Measurements from ENCODE around the gene PTCH1. TPM values are rescaled to one million over a fixed set of nuclear protein-coding genes. Genes with fewer than 3 reads are reported as not detected.
A peak's percentile ranks its signal among the peaks of the same experiment; 100 is the strongest.

PTCH1 gene
- total and polyA plus RNA-seq, 10 of the 15 experiments (the other 5 are each of a cell fraction or from before 2014, with no cell fraction given) = 0.16 to 6.1 (median 2.6) TPM

- TF ChIP-seq CTCF (IDR thresholded peaks at IDR 0.05 in 2 of 3, conservative IDR thresholded peaks at IDR 0.05 in 1 of 3; ENCODE audit: control insufficient read depth in 2 of 3, extremely low read depth in 1 of 3, insufficient read depth in 1 of 3, low read depth in 3 of 3, low read length in 3 of 3) (no peak), HDAC2 (IDR thresholded peaks at IDR 0.05) (no peak), FOXK2 (IDR thresholded peaks at IDR 0.05) (no peak), MEF2A (IDR thresholded peaks at IDR 0.05; ENCODE audit: insufficient read depth, low read depth, low read length) (no peak)
Observed at GRCh38 chr9:95505072-95505716, 11.6 kb downstream of the PTCH1 start (continued).

- Histone ChIP-seq H3K4me2 (ENCODE audit: control insufficient read depth, insufficient read depth) (peak overlapping the region; percentile 38), H4K20me1 (ENCODE audit: control insufficient read depth, insufficient read depth) (no peaks in the 10 kb centered on the region), H3K27ac (ENCODE audit: control insufficient read depth, insufficient read depth) (no peak overlapping the region), H3K27me3 (replicated peaks in 1 of 2; ENCODE audit: control insufficient read depth in 2 of 2, insufficient read depth in 2 of 2, low read length in 1 of 2) (no peaks in the 10 kb centered on the region; a peak in 1 of 4 replicates), H3K4me3 (peak overlapping the region; percentile 94; the same call in 1 of the 2 replicates), H3K79me2 (ENCODE audit: control insufficient read depth, insufficient read depth, low read length) (peaks cover 32% of the 10 kb centered on the region), H3K9me3 (replicated peaks; ENCODE audit: control insufficient read depth, insufficient read depth, low read length) (no peaks in the 10 kb centered on the region), H3K36me3 (ENCODE audit: control insufficient read depth in 2 of 2, insufficient read depth in 2 of 2, low read length in 1 of 2) (no peaks in the 10 kb centered on the region), H3K9ac (ENCODE audit: control insufficient read depth, insufficient read depth, low read length) (no peak overlapping the region), H3K4me1 (ENCODE audit: control insufficient read depth, insufficient read depth, low read length) (peaks cover 13% of the 10 kb centered on the region), H2AFZ (ENCODE audit: control insufficient read depth, low read depth, low read length) (no peak overlapping the region)
- ATAC-seq (no peak), DNase-seq (ENCODE audit: low read depth, low spot score) (no peak), FAIRE-seq (no peak)
- POLR2A ChIA-PET = interaction anchor here (2.9 kb wide), 1 partner anchor 9 kb away, joined by 17 read pairs; no protein-coding TSS in a partner anchor
- intact Hi-C loops (cut with micrococcal nuclease; ENCODE audit: unreplicated experiment) (loop anchor here (10.0 kb wide), 1 partner anchor 120 kb away; no protein-coding TSS in a partner anchor), in situ Hi-C loops (cut with MboI) (loop anchor here (10.0 kb wide), 1 partner anchor 370 kb away; the partner anchor contains the start of gene ERCC6L2)
- no TSS peak for BruUV-seq (replicated peaks)
- CTCF ChIA-PET = interaction anchor here (0.6 to 2.5 kb wide), 3 partner anchors 9 to 83 kb away, joined by 3 to 7 read pairs (median 3); no protein-coding TSS in a partner anchor
- peak; percentile 67 for TF ChIP-seq ZBTB40 (IDR thresholded peaks at IDR 0.05; ENCODE audit: borderline replicate concordance)
- no peak for TF ChIP-seq CBX5 (IDR thresholded peaks at IDR 0.05; ENCODE audit: low read depth)
- no peak for TF ChIP-seq HCFC1 (IDR thresholded peaks at IDR 0.05; ENCODE audit: low read length)
- 0 out of 2 replicates have a peak, but pooled peaks have one; percentile 20 for TF ChIP-seq ZNF384 (IDR thresholded peaks at IDR 0.05; ENCODE audit: borderline replicate concordance, low read depth, low read length)
- WGBS (ENCODE audit: insufficient coverage, insufficient replicate concordance, low lambda C conversion rate, missing lambda C conversion rate) = 53% methylated on average over 15 of the region's 15 CpGs
- SMC1A ChIA-PET (ENCODE audit: uncharacterized antibody, unreplicated experiment) = interaction anchor here (1.2 to 3.1 kb wide), 4 partner anchors 8 to 41 kb away, joined by 3 to 9 read pairs (median 4); no protein-coding TSS in a partner anchor
- RAD21 ChIA-PET (ENCODE audit: unreplicated experiment) = interaction anchor here (0.6 to 1.5 kb wide), 2 partner anchors 9 to 778 kb away, joined by 3 to 5 read pairs; no protein-coding TSS in a partner anchor
Observed at GRCh38 chr9:95504053-95504963, 12.5 kb downstream of the PTCH1 start.

All from GM12878 (cell line).